GM12864 (cell line): ENCODE results near the gene MYO9A.

ENCODE experiments used
- DNase-seq: peaks from one replicate; pipeline ENCODE4 v3.0.0-alpha.2; 2011; ENCODE audit warnings: low read depth
- H3K4me3 ChIP-seq: 2 replicates; pipeline ENCODE4 v1.5.1; 2011; ENCODE audit warnings: mild to moderate bottlenecking, low read depth, low read length, control low read depth
- CTCF ChIP-seq: IDR thresholded peaks from 2 replicates; pipeline ENCODE4 v1.5.1; 2011; ENCODE audit warnings: low read depth, mild to moderate bottlenecking, moderate library complexity, low read length, control low read depth, inconsistent platforms; ENCODE audit errors: missing control alignments

MYO9A gene

DNA sequence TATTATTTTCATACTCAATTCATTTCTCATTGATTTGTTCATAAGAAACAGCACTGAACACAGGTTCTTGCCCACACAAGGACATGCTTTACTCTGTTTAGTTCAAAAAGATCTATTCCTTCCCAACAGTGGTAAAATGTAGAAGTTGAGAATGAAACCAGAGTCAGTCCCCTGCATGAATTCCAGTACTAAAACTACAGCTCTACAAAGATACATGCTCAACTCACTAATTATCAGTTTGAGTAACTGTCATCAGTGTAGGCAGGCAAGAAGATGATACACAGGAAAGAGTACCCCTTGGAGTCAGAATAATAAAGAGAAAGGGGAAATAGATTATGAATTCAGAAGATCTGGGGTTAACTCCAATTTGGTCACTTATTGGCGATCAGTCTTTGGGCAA, 264.4 kb downstream of the MYO9A start:
- DNase-seq: no peak
- TF ChIP-seq CTCF: no peak
- no peak overlapping the region for H3K4me3 ChIP-seq

DNA sequence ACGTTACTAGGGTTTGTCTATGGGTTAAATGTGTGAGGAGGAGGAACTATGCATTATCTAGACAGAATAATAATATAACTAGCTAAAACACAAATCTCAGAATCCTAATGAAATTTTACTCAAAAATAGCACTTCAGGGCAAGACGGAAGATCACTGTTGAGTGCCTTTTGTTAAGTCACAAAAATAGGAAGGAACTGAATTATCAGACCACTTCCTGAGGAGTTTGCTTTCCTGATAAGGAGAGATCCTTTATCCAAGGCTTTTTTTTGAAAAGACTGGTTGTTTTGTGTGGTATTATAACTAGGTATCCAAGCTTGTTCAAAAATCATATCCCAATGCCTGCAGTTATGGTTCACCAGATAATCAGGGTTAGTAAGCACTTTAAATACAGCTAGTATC, 273.0 kb downstream of the MYO9A start:
- DNase-seq: no peak
- no peak overlapping the region for H3K4me3 ChIP-seq
- no peak for TF ChIP-seq CTCF

DNA sequence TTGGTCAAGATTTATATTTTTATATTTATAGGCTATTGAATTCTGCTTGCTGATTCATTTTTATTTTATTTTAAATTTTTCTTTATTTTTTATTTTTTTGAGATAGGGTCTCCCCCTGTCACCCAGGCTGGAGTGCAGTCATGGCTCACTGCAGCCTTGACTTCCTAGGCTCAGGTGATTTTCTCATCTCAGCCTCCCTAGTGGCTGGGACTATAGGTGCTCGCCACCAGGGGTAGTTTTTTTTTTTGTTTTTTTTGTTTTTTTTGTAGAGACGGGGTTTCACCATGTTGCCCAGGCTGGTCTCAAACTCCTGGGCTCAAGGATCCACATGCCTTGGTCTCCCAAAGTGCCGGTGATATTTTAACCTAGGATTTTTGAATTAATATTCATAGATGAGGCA, 276.4 kb downstream of the MYO9A start:
- no peak overlapping the region for H3K4me3 ChIP-seq
- no peak for TF ChIP-seq CTCF
- no peak for DNase-seq

GRCh38 chr15:71830981-71831380, 287.0 kb downstream of the MYO9A start:
- no peak overlapping the region for H3K4me3 ChIP-seq
- TF ChIP-seq CTCF: no peak
- no peak for DNase-seq

- H3K4me3 ChIP-seq: no peak overlapping the region
- TF ChIP-seq CTCF: no peak
These were observed 291.8 kb downstream of the MYO9A start for GRCh38 chr15:71826196-71826595.

GRCh38 chr15:71825021-71825730, 292.8 kb downstream of the MYO9A start:
- no peak for TF ChIP-seq CTCF
- DNase-seq: no peak
- no peak overlapping the region for H3K4me3 ChIP-seq

More at GRCh38 chr15:71826196-71826595, 291.8 kb downstream of the MYO9A start:
- DNase-seq: no peak

DNA sequence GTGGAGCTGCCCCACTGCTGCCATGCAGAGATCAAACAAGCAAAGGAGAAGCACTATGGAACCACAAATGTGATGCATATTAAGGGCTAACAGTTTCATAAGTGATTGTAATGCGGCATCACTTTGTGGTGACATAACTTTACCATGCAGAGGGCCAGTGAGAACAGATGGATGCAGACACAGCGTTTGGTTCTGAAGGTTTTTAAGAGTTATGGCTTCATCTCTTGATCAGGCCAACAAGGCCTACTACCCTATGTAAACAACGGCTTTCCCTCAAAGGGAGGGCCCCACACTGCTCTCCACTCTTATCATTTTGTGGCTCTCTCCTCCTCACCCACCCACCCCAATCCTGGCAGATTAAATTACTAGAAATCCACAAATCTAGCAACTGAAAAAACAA, 294.1 kb downstream of the MYO9A start:
- no peak for DNase-seq
- H3K4me3 ChIP-seq: no peak overlapping the region
- TF ChIP-seq CTCF: no peak
